ENCODE results near the gene PKIB.

GRCh38 chr6:122654012-122654411 lies 43.8 kb downstream of the PKIB start:
- TF ChIP-seq, protein P1, sequence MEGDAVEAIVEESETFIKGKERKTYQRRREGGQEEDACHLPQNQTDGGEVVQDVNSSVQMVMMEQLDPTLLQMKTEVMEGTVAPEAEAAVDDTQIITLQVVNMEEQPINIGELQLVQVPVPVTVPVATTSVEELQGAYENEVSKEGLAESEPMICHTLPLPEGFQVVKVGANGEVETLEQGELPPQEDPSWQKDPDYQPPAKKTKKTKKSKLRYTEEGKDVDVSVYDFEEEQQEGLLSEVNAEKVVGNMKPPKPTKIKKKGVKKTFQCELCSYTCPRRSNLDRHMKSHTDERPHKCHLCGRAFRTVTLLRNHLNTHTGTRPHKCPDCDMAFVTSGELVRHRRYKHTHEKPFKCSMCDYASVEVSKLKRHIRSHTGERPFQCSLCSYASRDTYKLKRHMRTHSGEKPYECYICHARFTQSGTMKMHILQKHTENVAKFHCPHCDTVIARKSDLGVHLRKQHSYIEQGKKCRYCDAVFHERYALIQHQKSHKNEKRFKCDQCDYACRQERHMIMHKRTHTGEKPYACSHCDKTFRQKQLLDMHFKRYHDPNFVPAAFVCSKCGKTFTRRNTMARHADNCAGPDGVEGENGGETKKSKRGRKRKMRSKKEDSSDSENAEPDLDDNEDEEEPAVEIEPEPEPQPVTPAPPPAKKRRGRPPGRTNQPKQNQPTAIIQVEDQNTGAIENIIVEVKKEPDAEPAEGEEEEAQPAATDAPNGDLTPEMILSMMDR (IDR thresholded peaks at IDR 0.05) = no peak
- TF ChIP-seq EP300 (IDR thresholded peaks at IDR 0.05) (no peak), POLR2A (IDR thresholded peaks at IDR 0.05) (no peak)
